ENCODE measurements around the gene CSNK2B. TPM values are rescaled to one million over a fixed set of nuclear protein-coding genes. Genes with fewer than 3 reads are reported as not detected.

CSNK2B gene
- total RNA-seq, 2 donors from 2014 or later: 155 to 171 TPM

GRCh38 chr6:31692886-31693285, 27.0 kb downstream of the CSNK2B start:
- peaks cover 13% of the 10 kb centered on the region for H3K4me1 ChIP-seq (ENCODE audit: control insufficient read depth, insufficient read depth, low read length)
- Mint-ChIP-seq H3K36me3 (ENCODE audit: low read depth) (peaks cover 69% of the 10 kb centered on the region), H3K9me3 (no peaks in the 10 kb centered on the region), H3K27me3 (ENCODE audit: insufficient read depth) (no peaks in the 10 kb centered on the region), H3K27ac (no peak overlapping the region), H3K4me1 (peaks cover 12% of the 10 kb centered on the region), H3K4me3 (no peak overlapping the region)
- no peak for DNase-seq
- H3K27me3 ChIP-seq (ENCODE audit: control insufficient read depth, insufficient read depth, low read length, poor library complexity, severe bottlenecking): no peaks in the 10 kb centered on the region
- H3K9me3 ChIP-seq (ENCODE audit: control insufficient read depth, low read length): no peaks in the 10 kb centered on the region
- no peak overlapping the region for H3K27ac ChIP-seq (ENCODE audit: low read depth, low read length)
- 92 to 96% methylated on average over 7 to 9 of the region's 9 CpGs for WGBS, 2 experiments (ENCODE audit: insufficient coverage in 1 of 2, insufficient read length in 1 of 2)
- peaks cover 68% of the 10 kb centered on the region for H3K36me3 ChIP-seq (ENCODE audit: control insufficient read depth, insufficient read depth, low read length)
- TF ChIP-seq CTCF (conservative IDR thresholded peaks at IDR 0.05): no peak
- H3K9ac ChIP-seq (ENCODE audit: extremely low read depth, low read length, poor library complexity, severe bottlenecking): no peak overlapping the region
- no peak overlapping the region for H3K4me3 ChIP-seq (ENCODE audit: low read length)

- Mint-ChIP-seq H3K4me1 (peaks cover 9% of the 10 kb centered on the region), H3K4me3 (no peak overlapping the region), H3K36me3 (ENCODE audit: low read depth) (peaks cover 65% of the 10 kb centered on the region), H3K27ac (no peak overlapping the region), H3K9me3 (no peaks in the 10 kb centered on the region), H3K27me3 (ENCODE audit: insufficient read depth) (no peaks in the 10 kb centered on the region)
- no peak for TF ChIP-seq CTCF (conservative IDR thresholded peaks at IDR 0.05)
- no peak overlapping the region for H3K4me3 ChIP-seq (ENCODE audit: low read length)
- WGBS, 2 experiments (ENCODE audit: insufficient coverage in 1 of 2, insufficient read length in 1 of 2): 92 to 100% methylated on average over 1 to 6 of the region's 6 CpGs
- no peak overlapping the region for H3K27ac ChIP-seq (ENCODE audit: low read depth, low read length)
- peaks cover 65% of the 10 kb centered on the region for H3K36me3 ChIP-seq (ENCODE audit: control insufficient read depth, insufficient read depth, low read length)
- H3K9me3 ChIP-seq (ENCODE audit: control insufficient read depth, low read length): no peaks in the 10 kb centered on the region
- no peaks in the 10 kb centered on the region for H3K27me3 ChIP-seq (ENCODE audit: control insufficient read depth, insufficient read depth, low read length, poor library complexity, severe bottlenecking)
- H3K4me1 ChIP-seq (ENCODE audit: control insufficient read depth, insufficient read depth, low read length): peaks cover 7% of the 10 kb centered on the region
- H3K9ac ChIP-seq (ENCODE audit: extremely low read depth, low read length, poor library complexity, severe bottlenecking): no peak overlapping the region
- DNase-seq: no peak
Observed at GRCh38 chr6:31693535-31693934, 27.7 kb downstream of the CSNK2B start.

GRCh38 chr6:31697555-31697954, 31.7 kb downstream of the CSNK2B start:
- H3K9me3 Mint-ChIP-seq: no peaks in the 10 kb centered on the region
- Histone ChIP-seq H3K4me3 (ENCODE audit: low read length) (no peak overlapping the region), H3K9ac (ENCODE audit: extremely low read depth, low read length, poor library complexity, severe bottlenecking) (no peak overlapping the region), H3K36me3 (ENCODE audit: control insufficient read depth, insufficient read depth, low read length) (peaks cover 57% of the 10 kb centered on the region), H3K27me3 (ENCODE audit: control insufficient read depth, insufficient read depth, low read length, poor library complexity, severe bottlenecking) (no peaks in the 10 kb centered on the region), H3K27ac (ENCODE audit: low read depth, low read length) (no peak overlapping the region), H3K4me1 (ENCODE audit: control insufficient read depth, insufficient read depth, low read length) (peaks cover 7% of the 10 kb centered on the region), H3K9me3 (ENCODE audit: control insufficient read depth, low read length) (no peaks in the 10 kb centered on the region)
- 90% methylated on average over 3 of the region's 3 CpGs; no CpG with 5 or more reads in 1 of the 2 experiments for WGBS, 2 experiments (ENCODE audit: insufficient coverage in 1 of 2, insufficient read length in 1 of 2)
- DNase-seq: no peak
- no peaks in the 10 kb centered on the region for H3K27me3 Mint-ChIP-seq (ENCODE audit: insufficient read depth)
- H3K27ac Mint-ChIP-seq: no peak overlapping the region
- H3K4me1 Mint-ChIP-seq: peaks cover 17% of the 10 kb centered on the region
- TF ChIP-seq CTCF (conservative IDR thresholded peaks at IDR 0.05): no peak
- no peak overlapping the region for H3K4me3 Mint-ChIP-seq
- H3K36me3 Mint-ChIP-seq (ENCODE audit: low read depth): peaks cover 62% of the 10 kb centered on the region

All from endodermal cell (in vitro differentiated cells).